ENCODE measurements around the gene FBN2. TPM values are rescaled to one million over a fixed set of nuclear protein-coding genes. Genes with fewer than 3 reads are reported as not detected.
A peak's percentile ranks its signal among the peaks of the same experiment; 100 is the strongest.
"Not testable (repeated sequence)": the region's sequence is repeated elsewhere in the genome, so short reads cannot be mapped to it uniquely, and the experiment has no call there.

The FBN2 gene
- total RNA-seq, 1 experiment from 2014 or later: not detected

GRCh38 chr5:128350705-128351104 lies 187.3 kb downstream of the FBN2 start:
- DNase-seq (ENCODE audit: low read depth): no peak
- in situ Hi-C loops (cut with HindIII; ENCODE audit: low pct_unique_long_range_greater_than_20kb, low sequenced_read_pairs): no loop called here

GRCh38 chr5:128349044-128349858 lies 188.8 kb downstream of the FBN2 start:
- in situ Hi-C loops (cut with HindIII; ENCODE audit: low pct_unique_long_range_greater_than_20kb, low sequenced_read_pairs): no loop called here
- DNase-seq (ENCODE audit: low read depth): peak; percentile 52

- DNase-seq (ENCODE audit: low read depth): no peak
- in situ Hi-C loops (cut with HindIII; ENCODE audit: low pct_unique_long_range_greater_than_20kb, low sequenced_read_pairs): no loop called here
Observed at GRCh38 chr5:128346038-128346437, 192.0 kb downstream of the FBN2 start.

GRCh38 chr5:128345247-128345646 lies 192.8 kb downstream of the FBN2 start:
- DNase-seq (ENCODE audit: low read depth): no peak
- in situ Hi-C loops (cut with HindIII; ENCODE audit: low pct_unique_long_range_greater_than_20kb, low sequenced_read_pairs): no loop called here

GRCh38 chr5:128343168-128343567 lies 194.9 kb downstream of the FBN2 start:
- in situ Hi-C loops (cut with HindIII; ENCODE audit: low pct_unique_long_range_greater_than_20kb, low sequenced_read_pairs): no loop called here
- DNase-seq (ENCODE audit: low read depth): no peak

GRCh38 chr5:128341056-128341455 lies 197.0 kb downstream of the FBN2 start:
- in situ Hi-C loops (cut with HindIII; ENCODE audit: low pct_unique_long_range_greater_than_20kb, low sequenced_read_pairs): no loop called here

GRCh38 chr5:128340648-128341047 lies 197.4 kb downstream of the FBN2 start:
- in situ Hi-C loops (cut with HindIII; ENCODE audit: low pct_unique_long_range_greater_than_20kb, low sequenced_read_pairs): no loop called here
- DNase-seq (ENCODE audit: low read depth): no peak

More at GRCh38 chr5:128341056-128341455, 197.0 kb downstream of the FBN2 start:
- DNase-seq (ENCODE audit: low read depth): no peak

- no peak for DNase-seq (ENCODE audit: low read depth)
- in situ Hi-C loops (cut with HindIII; ENCODE audit: low pct_unique_long_range_greater_than_20kb, low sequenced_read_pairs): no loop called here
Observed at GRCh38 chr5:128339585-128339984, 198.5 kb downstream of the FBN2 start.

- no peak for DNase-seq (ENCODE audit: low read depth)
- in situ Hi-C loops (cut with HindIII; ENCODE audit: low pct_unique_long_range_greater_than_20kb, low sequenced_read_pairs): no loop called here
Observed at GRCh38 chr5:128338649-128339048, 199.4 kb downstream of the FBN2 start.

GRCh38 chr5:128335339-128335738 lies 202.7 kb downstream of the FBN2 start:
- no peak for DNase-seq (ENCODE audit: low read depth)
- in situ Hi-C loops (cut with HindIII; ENCODE audit: low pct_unique_long_range_greater_than_20kb, low sequenced_read_pairs): no loop called here

- in situ Hi-C loops (cut with HindIII; ENCODE audit: low pct_unique_long_range_greater_than_20kb, low sequenced_read_pairs): no loop called here
- DNase-seq (ENCODE audit: low read depth): no peak
Observed at GRCh38 chr5:128334010-128334716, 203.9 kb downstream of the FBN2 start.

GRCh38 chr5:128331261-128331660 lies 206.8 kb downstream of the FBN2 start:
- in situ Hi-C loops (cut with HindIII; ENCODE audit: low pct_unique_long_range_greater_than_20kb, low sequenced_read_pairs): no loop called here
- no peak for DNase-seq (ENCODE audit: low read depth)

- in situ Hi-C loops (cut with HindIII; ENCODE audit: low pct_unique_long_range_greater_than_20kb, low sequenced_read_pairs): no loop called here
- no peak for DNase-seq (ENCODE audit: low read depth)
Observed at GRCh38 chr5:128329386-128329939, 208.6 kb downstream of the FBN2 start.

GRCh38 chr5:128328446-128328845 lies 209.6 kb downstream of the FBN2 start:
- in situ Hi-C loops (cut with HindIII; ENCODE audit: low pct_unique_long_range_greater_than_20kb, low sequenced_read_pairs): no loop called here

GRCh38 chr5:128328007-128328406 lies 210.0 kb downstream of the FBN2 start:
- in situ Hi-C loops (cut with HindIII; ENCODE audit: low pct_unique_long_range_greater_than_20kb, low sequenced_read_pairs): no loop called here
- no peak for DNase-seq (ENCODE audit: low read depth)

More at GRCh38 chr5:128328446-128328845, 209.6 kb downstream of the FBN2 start:
- no peak for DNase-seq (ENCODE audit: low read depth)

GRCh38 chr5:128321418-128321817 lies 216.6 kb downstream of the FBN2 start:
- DNase-seq (ENCODE audit: low read depth); in situ Hi-C loops (cut with HindIII; ENCODE audit: low pct_unique_long_range_greater_than_20kb, low sequenced_read_pairs): not testable (repeated sequence)

GRCh38 chr5:128318691-128319090 lies 219.4 kb downstream of the FBN2 start:
- DNase-seq (ENCODE audit: low read depth): no peak
- in situ Hi-C loops (cut with HindIII; ENCODE audit: low pct_unique_long_range_greater_than_20kb, low sequenced_read_pairs): no loop called here

GRCh38 chr5:128317481-128317880 lies 220.6 kb downstream of the FBN2 start:
- in situ Hi-C loops (cut with HindIII; ENCODE audit: low pct_unique_long_range_greater_than_20kb, low sequenced_read_pairs): no loop called here
- DNase-seq (ENCODE audit: low read depth): no peak

- in situ Hi-C loops (cut with HindIII; ENCODE audit: low pct_unique_long_range_greater_than_20kb, low sequenced_read_pairs): no loop called here
- no peak for DNase-seq (ENCODE audit: low read depth)
Observed at GRCh38 chr5:128315671-128316070, 222.4 kb downstream of the FBN2 start.

All from Caki2 (cell line).